GM12878 (cell line): ENCODE results near the gene CD164L2. TPM values are rescaled to one million over a fixed set of nuclear protein-coding genes. Genes with fewer than 3 reads are reported as not detected.

Experiments used
- ATAC-seq: fragments of 200-7000 bp; cut with Tn5 transposase; 3 replicates; pipeline ENCODE4 v1.9.1; 2020; ENCODE audit warnings: mild to moderate bottlenecking, moderate library complexity
- BruUV-seq: library from RNA; stranded (reverse); fragments of 400-500 nt; replicated peaks from 2 replicates; lab custom pipeline; 2021; lab: Mats Ljungman, UMichigan
- CTCF ChIA-PET: fragments of 300-600 bp; sonication (Branson Sonifier 250); formaldehyde crosslinking; extraction: SDS; loops from one replicate; lab custom pipeline; 2021; ENCODE audit warnings: inconsistent platforms; lab: Yijun Ruan, JAX
- POLR2A ChIA-PET: fragments of 350-600 bp; formaldehyde crosslinking; extraction: SDS; loops from one replicate; lab custom pipeline; 2021; ENCODE audit warnings: inconsistent platforms; lab: Charles Lee
- RAD21 ChIA-PET: fragments of 300-600 bp; sonication (Branson Sonifier 250); formaldehyde crosslinking; loops from one replicate; lab custom pipeline; 2023; ENCODE audit warnings: antibody characterized with exemption; ENCODE audit not compliant: unreplicated experiment; lab: Charles Lee
- SMC1A ChIA-PET: fragments of 300-600 bp; sonication (Branson Sonifier 250); formaldehyde crosslinking; loops from one replicate; lab custom pipeline; 2023; ENCODE audit not compliant: unreplicated experiment, uncharacterized antibody; lab: Charles Lee
- DNase-seq: peaks from one replicate; pipeline ENCODE4 v3.0.0-alpha.2; 2011; ENCODE audit warnings: low read depth, low spot score
- FAIRE-seq: peaks from 3 replicates; lab custom pipeline; 2011; peaks lifted over from hg19 to GRCh38; lab: Jason Lieb, UNC
- H2AFZ ChIP-seq: 2 replicates; pipeline ENCODE4 v1.6.0; 2011; ENCODE audit warnings: low read depth, low read length, control low read depth; ENCODE audit not compliant: control insufficient read depth
- H3K27ac ChIP-seq: 2 replicates; pipeline ENCODE4 v1.5.1; 2011; ENCODE audit warnings: control low read depth; ENCODE audit not compliant: control insufficient read depth, insufficient read depth
- H3K27me3 ChIP-seq, 2 experiments: replicated peaks in 1 of 2; 2 replicates each; pipeline versions ENCODE4 v1.6.0 to v1.6.1; 2011; ENCODE audit warnings: low read length in 1 of 2; ENCODE audit not compliant: control insufficient read depth in 2 of 2, insufficient read depth in 2 of 2
- H3K36me3 ChIP-seq, 2 experiments: 2 replicates each; pipeline ENCODE4 v1.5.1; 2011; ENCODE audit warnings: low read length in 1 of 2; ENCODE audit not compliant: control insufficient read depth in 2 of 2, insufficient read depth in 2 of 2
- H3K4me1 ChIP-seq: 2 replicates; pipeline ENCODE4 v1.6.1; 2011; ENCODE audit warnings: mild to moderate bottlenecking, low read length, moderate library complexity, mixed read lengths; ENCODE audit not compliant: control insufficient read depth, insufficient read depth
- H3K4me2 ChIP-seq: 2 replicates; pipeline ENCODE4 v1.6.0; 2011; ENCODE audit warnings: control low read depth; ENCODE audit not compliant: control insufficient read depth, insufficient read depth
- H3K4me3 ChIP-seq: fragments of 200-600 bp; sonication (generic); 2 replicates; pipeline ENCODE4 v1.5.1; 2016
- H3K79me2 ChIP-seq: 2 replicates; pipeline ENCODE4 v1.6.0; 2011; ENCODE audit warnings: low read length; ENCODE audit not compliant: control insufficient read depth, insufficient read depth
- H3K9ac ChIP-seq: 2 replicates; pipeline ENCODE4 v1.8.0; 2011; ENCODE audit warnings: low read length, control low read depth, mixed read lengths; ENCODE audit not compliant: control insufficient read depth, insufficient read depth
- H3K9me3 ChIP-seq: replicated peaks from 3 replicates; pipeline ENCODE4 v1.5.1; 2011; ENCODE audit warnings: mild to moderate bottlenecking, low read length; ENCODE audit not compliant: control insufficient read depth, insufficient read depth
- H4K20me1 ChIP-seq: 2 replicates; pipeline ENCODE4 v1.6.0; 2011; ENCODE audit not compliant: control insufficient read depth, insufficient read depth
- BHLHE40 ChIP-seq, 2 experiments: fragments of 450-650 bp in 1 of 2; IDR thresholded peaks; 2 replicates each; pipeline ENCODE4 v1.6.1; 2011 to 2017; ENCODE audit warnings: low read depth in 2 of 2, borderline replicate concordance in 1 of 2, improper control_type of control experiment in 1 of 2, low read length in 1 of 2, mild to moderate bottlenecking in 1 of 2
- CREB1 ChIP-seq: IDR thresholded peaks from 2 replicates; pipeline ENCODE4 v1.6.1; 2012; ENCODE audit warnings: low read depth, mild to moderate bottlenecking, inconsistent platforms
- CREM ChIP-seq: IDR thresholded peaks from 2 replicates; pipeline ENCODE4 v1.6.1; 2014; ENCODE audit warnings: antibody characterized with exemption, low read depth
- E4F1 ChIP-seq: fragments of 450-650 bp; IDR thresholded peaks from 2 replicates; pipeline ENCODE4 v1.6.1; 2018; ENCODE audit warnings: borderline replicate concordance, mild to moderate bottlenecking; ENCODE audit not compliant: partially characterized antibody
- FOS ChIP-seq: IDR thresholded peaks from 3 replicates; pipeline ENCODE4 v1.6.1; 2011; ENCODE audit warnings: borderline replicate concordance; ENCODE audit not compliant: insufficient read length; ENCODE audit errors: extremely low read depth
- FOXM1 ChIP-seq: IDR thresholded peaks from 2 replicates; pipeline ENCODE4 v1.6.1; 2012; ENCODE audit warnings: low read depth, mild to moderate bottlenecking, inconsistent platforms, low read length, moderate library complexity
- HCFC1 ChIP-seq: fragments of 150-350 bp; IDR thresholded peaks from 2 replicates; pipeline ENCODE4 v1.6.1; 2014; ENCODE audit warnings: low read length
- IKZF1 ChIP-seq: fragments of 450-650 bp; conservative IDR thresholded peaks from 2 replicates; pipeline ENCODE4 v1.6.1; 2017; ENCODE audit warnings: antibody characterized with exemption, mild to moderate bottlenecking
- KLF5 ChIP-seq: fragments of 450-650 bp; IDR thresholded peaks from 2 replicates; pipeline ENCODE4 v1.6.1; 2014; ENCODE audit warnings: mild to moderate bottlenecking; ENCODE audit not compliant: partially characterized antibody
- NRF1 ChIP-seq: conservative IDR thresholded peaks from 2 replicates; pipeline ENCODE4 v1.6.1; 2011; ENCODE audit warnings: mild to moderate bottlenecking, low read depth, low read length, improper control_type of control experiment
- PML ChIP-seq: IDR thresholded peaks from 2 replicates; pipeline ENCODE4 v1.6.1; 2012; ENCODE audit warnings: low read length, inconsistent platforms
- POU2F2 ChIP-seq: IDR thresholded peaks from 3 replicates; pipeline ENCODE4 v1.6.1; 2011; ENCODE audit warnings: low read depth, mild to moderate bottlenecking, low read length, borderline replicate concordance
- PRDM15 ChIP-seq: fragments of 450-650 bp; formaldehyde crosslinking; IDR thresholded peaks from 2 replicates; pipeline ENCODE4 v1.4.0; 2020; ENCODE audit warnings: mild to moderate bottlenecking, moderate library complexity
- RFX5 ChIP-seq: IDR thresholded peaks from 2 replicates; pipeline ENCODE4 v1.6.1; 2011; ENCODE audit warnings: low read depth, low read length, improper control_type of control experiment
- STAT3 ChIP-seq: IDR thresholded peaks from 2 replicates; pipeline ENCODE4 v1.6.1; 2011; ENCODE audit warnings: low read depth, low read length, improper control_type of control experiment
- SUPT20H ChIP-seq: IDR thresholded peaks from 2 replicates; pipeline ENCODE4 v1.6.1; 2011; ENCODE audit warnings: low read depth, mild to moderate bottlenecking, low read length, moderate library complexity, borderline replicate concordance; ENCODE audit not compliant: control insufficient read depth
- TBL1XR1 ChIP-seq: IDR thresholded peaks from 2 replicates; pipeline ENCODE4 v1.6.1; 2012; ENCODE audit warnings: low read depth, low read length, improper control_type of control experiment
- WGBS: methylation state at CpG from one replicate; pipeline ENCODE4 v1.1.6; 2016; ENCODE audit warnings: low lambda C conversion rate; ENCODE audit not compliant: insufficient replicate concordance, insufficient coverage; ENCODE audit errors: missing lambda C conversion rate; 5-methylcytosine and 5-hydroxymethylcytosine counted together
- in situ Hi-C: fragments of 300-500 bp; cut with MboI; formaldehyde crosslinking; loops from 9 replicates; pipeline ENCODE4 v1.14.3; 2018; ENCODE audit warnings: mixed read lengths
- intact Hi-C: fragments of 100-400 bp; cut with micrococcal nuclease; formaldehyde crosslinking; loops from one replicate; pipeline ENCODE4 v1.14.2; 2022; ENCODE audit not compliant: unreplicated experiment
- polyA plus RNA-seq, 11 experiments: library from polyadenylated mRNA; depleted of rRNA in 4 of 11; unstranded in 6 of 11; stranded (reverse) in 5 of 11; fragments of >200 nt; fragmentation: Nextera tagmentation in 4 of 11; fragmentation: Illumina TruSeq in 1 of 11; extraction: Ambion mirVana in 4 of 11; extraction: Trizol in 1 of 11; gene quantifications; 1 replicate in 1 of 11; 2 replicates in 10 of 11; pipeline versions ENCODE4 v1.2.1 to v1.2.3, GENCODE V29; 2011 to 2016; ENCODE audit warnings: inconsistent platforms in 2 of 11, missing spikeins in 2 of 11, low read depth in 1 of 11
- total RNA-seq, 4 experiments: library from RNA; depleted of rRNA in 3 of 4; stranded (reverse); fragments of >200 nt in 3 of 4; fragmentation: Illumina TruSeq in 1 of 4; extraction: Trizol in 1 of 4; gene quantifications; 2 replicates each; pipeline versions ENCODE4 v1.2.1 to v1.2.3, GENCODE V29; 2013 to 2021

The CD164L2 gene
- total and polyA plus RNA-seq, 10 of the 15 experiments (the other 5 are each of a cell fraction or from before 2014, with no cell fraction given), result not detected

GRCh38 chr1:27392096-27392777 is 9.1 kb upstream of the CD164L2 start, which contains the start of gene GPR3:
GPR3 (plus strand) TSS chr1:27392622; CDS start chr1:27393799, 1,177 bp downstream.
- no TSS peak for BruUV-seq
- no peak within 1 kb of the TSS for H3K27ac ChIP-seq
- peaks cover 8% of the 10 kb centered on the region for H3K4me1 ChIP-seq
- H4K20me1 ChIP-seq, result no peaks in the 10 kb centered on the region
- WGBS, result 2% methylated on average over 64 of the region's 69 CpGs
- peak within 1 kb of the TSS; percentile 83 for H2AFZ ChIP-seq
- H3K9ac ChIP-seq, result peak within 1 kb of the TSS; percentile 67
- peak within 1 kb of the TSS; percentile 98 for H3K4me2 ChIP-seq
- SMC1A ChIA-PET, result interaction anchor here (1.0 to 2.3 kb wide), 9 partner anchors 26 to 347 kb away, joined by 3 to 13 read pairs (median 4); partner anchors contain the start of genes MAP3K6 and SYTL1
- RAD21 ChIA-PET, result interaction anchor here (0.9 to 2.8 kb wide), 7 partner anchors 26 to 347 kb away, joined by 3 to 11 read pairs (median 7); no protein-coding TSS in a partner anchor
- H3K4me3 ChIP-seq, result peak within 1 kb of the TSS; percentile 71
- POLR2A ChIA-PET, result interaction anchor here (0.7 to 1.3 kb wide), 5 partner anchors 15 to 1115 kb away, joined by 3 to 6 read pairs (median 5); no protein-coding TSS in a partner anchor
- intact Hi-C loops (loop anchor here (1.0 kb wide), 1 partner anchor 214 kb away; no protein-coding TSS in a partner anchor), in situ Hi-C loops (loop anchor here (5.0 kb wide), 3 partner anchors 90 to 290 kb away; no protein-coding TSS in a partner anchor)
- no peaks in the 10 kb centered on the region for H3K27me3 ChIP-seq
- DNase-seq, result no peak
- no peaks in the 10 kb centered on the region for H3K36me3 ChIP-seq
- no peaks in the 10 kb centered on the region for H3K79me2 ChIP-seq
- CTCF ChIA-PET, result interaction anchor here (1.0 to 9.0 kb wide), 12 partner anchors 22 to 389 kb away, joined by 3 to 242 read pairs (median 6); partner anchors contain the start of gene MAP3K6
- ATAC-seq, result peak; percentile 89
- FAIRE-seq, result peak; percentile 62
- H3K9me3 ChIP-seq, result no peaks in the 10 kb centered on the region
- no peak for TF ChIP-seq E4F1
- no peak for TF ChIP-seq STAT3
- peak; percentile 85 for TF ChIP-seq CREB1
- TF ChIP-seq POU2F2, result 0 out of 3 replicates have a peak, but pooled peaks have one; percentile 1
- no peak for TF ChIP-seq PRDM15 (CRISPR knock-in tag)
- peak in 1 of 2 experiments; percentile 51; a peak in 2 of 4 replicates for TF ChIP-seq BHLHE40 (IDR thresholded peaks at IDR 0.05; ENCODE audit: borderline replicate concordance in 1 of 2, low read depth in 2 of 2, low read length in 1 of 2)
- TF ChIP-seq CREM, result peak; percentile 55; the same call in 1 of the 2 replicates
- no peak for TF ChIP-seq KLF5
- TF ChIP-seq PML, result no peak
- TF ChIP-seq FOS, result no peak
- 0 out of 2 replicates have a peak, but pooled peaks have one; percentile 14 for TF ChIP-seq HCFC1
- TF ChIP-seq FOXM1, result no peak
- no peak for TF ChIP-seq TBL1XR1
- no peak for TF ChIP-seq SUPT20H
- TF ChIP-seq RFX5, result peak; percentile 82; the same call in 1 of the 2 replicates
- no peak for TF ChIP-seq NRF1
- TF ChIP-seq IKZF1, result peak; percentile 63; the same call in 1 of the 2 replicates
